Measurements from ENCODE around the gene EIF4B.

The EIF4B gene

DNA sequence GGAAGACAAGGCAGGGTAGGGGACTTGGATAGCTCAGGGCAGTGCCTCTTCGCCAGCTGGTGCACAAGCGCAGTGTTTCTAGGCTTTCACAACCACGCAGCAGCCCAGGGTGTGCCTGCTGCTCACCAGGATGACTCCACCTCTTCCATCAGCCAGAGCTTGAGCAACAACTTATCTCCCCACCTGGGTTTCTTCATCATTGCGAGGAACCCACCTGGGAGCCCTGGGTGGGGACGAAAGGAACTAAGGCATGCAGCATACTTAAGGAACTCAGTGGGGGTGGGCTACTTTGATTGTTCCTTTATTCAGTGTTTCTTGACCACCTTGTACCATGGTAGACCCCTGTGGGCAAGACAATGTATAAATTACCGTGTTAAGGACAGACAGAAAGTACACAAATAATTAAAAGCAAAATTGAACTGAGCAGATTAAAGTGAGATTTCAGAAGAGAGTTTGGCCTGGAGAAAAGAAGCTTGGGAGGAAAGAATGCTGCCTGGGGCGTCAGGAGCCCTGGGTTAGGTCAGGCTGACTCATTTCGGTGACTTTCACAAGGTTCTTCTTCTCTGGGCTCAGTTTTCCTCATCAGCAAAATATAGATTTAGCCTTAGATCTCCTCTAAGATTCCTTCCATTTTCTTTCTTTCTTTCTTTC, 34.5 kb upstream of the EIF4B start:
- ATAC-seq (ENCODE audit: insufficient read depth, low read depth) (no peak), DNase-seq (no peak)
- TF ChIP-seq EZH2 (IDR thresholded peaks at IDR 0.05; ENCODE audit: borderline replicate concordance, low read depth, low read length, severe bottlenecking): no peak
- TF ChIP-seq, protein P1, sequence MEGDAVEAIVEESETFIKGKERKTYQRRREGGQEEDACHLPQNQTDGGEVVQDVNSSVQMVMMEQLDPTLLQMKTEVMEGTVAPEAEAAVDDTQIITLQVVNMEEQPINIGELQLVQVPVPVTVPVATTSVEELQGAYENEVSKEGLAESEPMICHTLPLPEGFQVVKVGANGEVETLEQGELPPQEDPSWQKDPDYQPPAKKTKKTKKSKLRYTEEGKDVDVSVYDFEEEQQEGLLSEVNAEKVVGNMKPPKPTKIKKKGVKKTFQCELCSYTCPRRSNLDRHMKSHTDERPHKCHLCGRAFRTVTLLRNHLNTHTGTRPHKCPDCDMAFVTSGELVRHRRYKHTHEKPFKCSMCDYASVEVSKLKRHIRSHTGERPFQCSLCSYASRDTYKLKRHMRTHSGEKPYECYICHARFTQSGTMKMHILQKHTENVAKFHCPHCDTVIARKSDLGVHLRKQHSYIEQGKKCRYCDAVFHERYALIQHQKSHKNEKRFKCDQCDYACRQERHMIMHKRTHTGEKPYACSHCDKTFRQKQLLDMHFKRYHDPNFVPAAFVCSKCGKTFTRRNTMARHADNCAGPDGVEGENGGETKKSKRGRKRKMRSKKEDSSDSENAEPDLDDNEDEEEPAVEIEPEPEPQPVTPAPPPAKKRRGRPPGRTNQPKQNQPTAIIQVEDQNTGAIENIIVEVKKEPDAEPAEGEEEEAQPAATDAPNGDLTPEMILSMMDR (IDR thresholded peaks at IDR 0.05; ENCODE audit: borderline replicate concordance, extremely low read depth, low read length, poor library complexity, severe bottlenecking): no peak
- Histone ChIP-seq H3K4me1 (ENCODE audit: insufficient read depth, low read length) (no peaks in the 10 kb centered on the region), H3K27me3 (ENCODE audit: insufficient read depth, low read length, poor library complexity) (peaks cover 13% of the 10 kb centered on the region), H2AFZ (ENCODE audit: low read depth, low read length) (no peak overlapping the region), H3K9ac (ENCODE audit: low read depth, low read length) (no peak overlapping the region), H3K27ac (ENCODE audit: low read length) (no peak overlapping the region), H4K20me1 (ENCODE audit: insufficient read depth, low read length) (no peaks in the 10 kb centered on the region), H3K9me3 (ENCODE audit: insufficient read depth, low read length, severe bottlenecking) (no peaks in the 10 kb centered on the region), H3K36me3 (ENCODE audit: insufficient read depth, low read length) (no peaks in the 10 kb centered on the region), H3K4me2 (ENCODE audit: insufficient read depth, low read length) (no peak overlapping the region), H3K4me3 (ENCODE audit: low read depth in 1 of 2, low read length in 2 of 2) (no peak overlapping the region), H3K79me2 (ENCODE audit: insufficient read depth, low read length) (no peaks in the 10 kb centered on the region)

DNA sequence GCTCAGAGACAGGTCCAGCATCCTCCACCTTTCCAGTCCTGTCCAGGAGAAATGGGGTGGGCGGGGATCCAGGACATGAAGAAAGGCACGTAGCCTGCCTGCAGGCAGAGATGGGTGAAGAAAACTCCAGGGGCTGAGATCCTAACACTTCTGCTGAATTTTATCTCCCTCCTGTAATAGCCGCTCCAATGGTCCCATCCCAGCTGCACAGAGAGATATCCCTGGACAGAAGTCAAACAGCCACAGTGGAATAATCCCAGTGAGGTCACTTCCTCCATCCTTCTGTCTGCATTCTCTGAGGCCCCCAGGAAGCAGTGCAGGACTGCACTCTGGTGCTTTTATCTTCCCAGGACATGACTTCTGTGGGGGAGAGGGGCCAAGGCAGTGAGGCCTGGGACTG, 31.1 kb upstream of the EIF4B start:
- Histone ChIP-seq H3K4me2 (ENCODE audit: insufficient read depth, low read length) (no peak overlapping the region), H3K4me3 (ENCODE audit: low read depth in 1 of 2, low read length in 2 of 2) (no peak overlapping the region), H3K4me1 (ENCODE audit: insufficient read depth, low read length) (no peaks in the 10 kb centered on the region), H3K27me3 (ENCODE audit: insufficient read depth, low read length, poor library complexity) (peaks cover 8% of the 10 kb centered on the region), H3K9ac (ENCODE audit: low read depth, low read length) (no peak overlapping the region), H2AFZ (ENCODE audit: low read depth, low read length) (no peak overlapping the region), H3K9me3 (ENCODE audit: insufficient read depth, low read length, severe bottlenecking) (no peaks in the 10 kb centered on the region), H4K20me1 (ENCODE audit: insufficient read depth, low read length) (no peaks in the 10 kb centered on the region), H3K27ac (ENCODE audit: low read length) (no peak overlapping the region), H3K79me2 (ENCODE audit: insufficient read depth, low read length) (no peaks in the 10 kb centered on the region), H3K36me3 (ENCODE audit: insufficient read depth, low read length) (no peaks in the 10 kb centered on the region)
- TF ChIP-seq EZH2 (IDR thresholded peaks at IDR 0.05; ENCODE audit: borderline replicate concordance, low read depth, low read length, severe bottlenecking): no peak
- TF ChIP-seq, protein P1 (IDR thresholded peaks at IDR 0.05; ENCODE audit: borderline replicate concordance, extremely low read depth, low read length, poor library complexity, severe bottlenecking): no peak
- DNase-seq: no peak
- no peak for ATAC-seq (ENCODE audit: insufficient read depth, low read depth)

DNA sequence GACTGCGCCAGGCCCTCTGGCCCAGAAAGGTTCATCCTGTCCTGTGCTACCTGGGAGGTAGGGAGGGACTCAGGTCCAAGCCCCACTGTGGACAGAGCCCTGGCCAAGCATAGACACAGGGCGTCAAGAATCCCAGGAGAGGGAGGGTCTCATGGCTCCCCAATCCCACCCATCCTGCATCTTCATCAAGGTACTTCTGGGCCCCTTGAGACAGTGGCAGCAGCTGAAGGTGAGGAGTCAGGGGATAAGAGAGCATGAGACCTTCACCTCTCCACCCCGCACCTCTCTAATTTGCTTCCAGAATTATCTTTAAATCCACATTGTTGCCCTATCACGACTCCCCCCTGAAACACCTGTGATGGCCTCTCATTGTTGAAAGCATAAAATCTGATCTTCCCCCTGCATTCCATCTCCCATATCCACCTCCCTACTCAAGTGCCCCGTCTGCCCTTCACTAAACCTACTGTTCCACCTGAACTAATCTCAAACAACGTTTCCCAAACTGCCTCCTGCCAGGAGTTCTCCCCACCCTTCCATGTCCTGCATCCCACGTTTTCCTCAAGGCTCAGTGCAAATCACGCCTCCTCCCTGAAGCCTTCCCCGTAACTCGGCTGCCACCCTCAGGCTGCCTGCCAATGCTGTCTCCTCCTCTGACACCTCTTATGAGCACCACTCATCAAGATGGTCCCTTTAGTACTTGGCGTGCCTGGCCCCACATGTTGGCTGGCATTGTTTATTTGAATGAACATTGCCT, 30.3 kb upstream of the EIF4B start:
- H3K79me2 ChIP-seq (ENCODE audit: insufficient read depth, low read length): no peaks in the 10 kb centered on the region
- no peak overlapping the region for H3K4me3 ChIP-seq (ENCODE audit: low read depth in 1 of 2, low read length in 2 of 2)
- H3K27me3 ChIP-seq (ENCODE audit: insufficient read depth, low read length, poor library complexity): peaks cover 7% of the 10 kb centered on the region
- TF ChIP-seq EZH2 (IDR thresholded peaks at IDR 0.05; ENCODE audit: borderline replicate concordance, low read depth, low read length, severe bottlenecking): no peak
- TF ChIP-seq, protein P1 (IDR thresholded peaks at IDR 0.05; ENCODE audit: borderline replicate concordance, extremely low read depth, low read length, poor library complexity, severe bottlenecking): peak; percentile 11
- H3K27ac ChIP-seq (ENCODE audit: low read length): no peak overlapping the region
- no peak for DNase-seq
- no peak overlapping the region for H3K9ac ChIP-seq (ENCODE audit: low read depth, low read length)
- ATAC-seq (ENCODE audit: insufficient read depth, low read depth): no peak
- no peak overlapping the region for H2AFZ ChIP-seq (ENCODE audit: low read depth, low read length)
- H4K20me1 ChIP-seq (ENCODE audit: insufficient read depth, low read length): no peaks in the 10 kb centered on the region; the same call in 1 of the 2 replicates
- H3K4me1 ChIP-seq (ENCODE audit: insufficient read depth, low read length): no peaks in the 10 kb centered on the region
- H3K4me2 ChIP-seq (ENCODE audit: insufficient read depth, low read length): no peak overlapping the region
- H3K9me3 ChIP-seq (ENCODE audit: insufficient read depth, low read length, severe bottlenecking): no peaks in the 10 kb centered on the region
- H3K36me3 ChIP-seq (ENCODE audit: insufficient read depth, low read length): no peaks in the 10 kb centered on the region
